GM19324 (cell line): ENCODE results near the gene SFN.
"Not testable (repeated sequence)": the region's sequence is repeated elsewhere in the genome, so short reads cannot be mapped to it uniquely, and the experiment has no call there.

Experiments
- ATAC-seq: cut with Tn5 transposase; IDR thresholded peaks from one replicate; pipeline ENCODE4 v1.9.1; 2021; ENCODE audit warnings: mild to moderate bottlenecking, moderate library complexity; ENCODE audit not compliant: unreplicated experiment, low FRiP score

SFN gene

DNA sequence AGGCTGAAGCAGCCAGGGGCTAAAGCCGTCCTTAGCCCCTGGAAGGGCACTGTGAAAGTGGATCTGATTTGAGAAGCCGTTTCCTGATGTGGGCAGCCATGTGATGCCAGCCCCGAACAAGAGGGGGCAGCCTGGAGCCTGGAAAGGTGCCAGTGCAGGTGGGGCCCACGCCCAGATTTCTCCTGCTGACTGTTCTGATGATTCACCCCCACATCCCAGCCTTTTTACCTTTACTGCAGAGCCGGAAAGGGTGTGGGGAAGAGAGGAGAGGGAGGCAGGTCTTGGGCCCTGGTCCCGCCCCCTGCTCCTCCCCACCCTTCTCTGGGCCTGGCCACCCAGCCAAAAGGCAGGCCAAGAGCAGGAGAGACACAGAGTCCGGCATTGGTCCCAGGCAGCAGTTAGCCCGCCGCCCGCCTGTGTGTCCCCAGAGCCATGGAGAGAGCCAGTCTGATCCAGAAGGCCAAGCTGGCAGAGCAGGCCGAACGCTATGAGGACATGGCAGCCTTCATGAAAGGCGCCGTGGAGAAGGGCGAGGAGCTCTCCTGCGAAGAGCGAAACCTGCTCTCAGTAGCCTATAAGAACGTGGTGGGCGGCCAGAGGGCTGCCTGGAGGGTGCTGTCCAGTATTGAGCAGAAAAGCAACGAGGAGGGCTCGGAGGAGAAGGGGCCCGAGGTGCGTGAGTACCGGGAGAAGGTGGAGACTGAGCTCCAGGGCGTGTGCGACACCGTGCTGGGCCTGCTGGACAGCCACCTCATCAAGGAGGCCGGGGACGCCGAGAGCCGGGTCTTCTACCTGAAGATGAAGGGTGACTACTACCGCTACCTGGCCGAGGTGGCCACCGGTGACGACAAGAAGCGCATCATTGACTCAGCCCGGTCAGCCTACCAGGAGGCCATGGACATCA lies at the start of gene SFN:
TSS of gene SFN (plus strand) at position 369 of the 904 bp plus-strand sequence. CDS start at position 433, 64 bp downstream.
- ATAC-seq: no peak

GRCh38 chr1:26814377-26814776 lies 48.6 kb upstream of the SFN start:
- ATAC-seq: no peak

DNA sequence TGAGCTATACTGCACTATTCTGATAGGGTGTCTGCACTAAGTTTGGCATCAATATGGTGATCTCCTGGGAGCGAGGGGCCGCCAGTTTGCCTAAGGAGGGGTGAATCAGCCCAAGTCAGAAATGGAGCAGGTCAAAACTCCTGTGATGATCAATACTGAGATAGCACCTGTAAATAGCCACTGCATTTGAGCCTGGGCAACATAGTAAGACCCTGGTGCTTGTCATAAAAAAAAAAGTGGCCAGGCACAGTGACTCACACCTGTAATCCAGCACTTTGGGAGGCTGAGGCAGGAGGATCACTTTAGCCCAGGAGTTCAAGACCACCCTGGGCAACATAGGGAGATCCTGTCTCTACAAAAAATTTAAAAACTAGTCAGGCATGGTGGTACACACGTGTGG lies 48.1 kb upstream of the SFN start:
- no peak for ATAC-seq

GRCh38 chr1:26820784-26821269 lies 42.1 kb upstream of the SFN start:
- peak; percentile 78 for ATAC-seq

DNA sequence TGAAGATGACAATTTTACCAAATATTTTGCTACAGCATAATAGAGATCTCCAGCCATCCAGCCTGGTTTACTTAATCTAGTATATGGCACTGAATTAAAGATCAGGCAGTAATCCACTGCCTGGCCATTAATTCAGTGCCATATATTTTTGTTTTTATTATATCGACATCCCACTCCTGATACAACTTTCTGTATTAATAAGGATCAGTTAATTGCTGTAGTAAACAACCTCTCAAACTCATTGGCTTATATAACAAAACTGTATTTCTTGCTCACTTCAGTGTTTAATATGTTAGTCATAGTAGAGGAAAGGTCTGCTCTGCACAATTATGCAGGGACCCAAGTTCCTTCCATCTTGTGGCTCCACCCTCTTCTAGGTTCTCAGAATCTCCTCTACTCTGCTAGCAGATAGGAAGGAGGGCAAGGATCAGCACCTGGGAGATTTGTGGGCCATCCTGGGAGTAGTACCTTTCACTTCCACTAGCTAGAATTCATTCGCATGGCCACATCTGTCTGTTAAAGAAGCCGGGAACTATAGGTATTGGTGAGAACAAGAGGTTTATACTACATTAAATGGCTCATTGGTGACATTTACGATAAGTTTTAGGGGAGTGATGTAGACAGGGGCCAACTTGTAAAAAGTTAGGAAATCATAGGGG lies 40.1 kb upstream of the SFN start:
- no peak for ATAC-seq

GRCh38 chr1:26824731-26825130 lies 38.2 kb upstream of the SFN start:
- ATAC-seq: no peak

GRCh38 chr1:26826261-26827105 lies 36.5 kb upstream of the SFN start, which contains the start of gene ZDHHC18:
ZDHHC18 (plus strand) TSS chr1:26826688; CDS start chr1:26826805, 117 bp downstream.
- peak; percentile 85 for ATAC-seq

GRCh38 chr1:26827106-26827604 lies 35.8 kb upstream of the SFN start:
- ATAC-seq: no peak

DNA sequence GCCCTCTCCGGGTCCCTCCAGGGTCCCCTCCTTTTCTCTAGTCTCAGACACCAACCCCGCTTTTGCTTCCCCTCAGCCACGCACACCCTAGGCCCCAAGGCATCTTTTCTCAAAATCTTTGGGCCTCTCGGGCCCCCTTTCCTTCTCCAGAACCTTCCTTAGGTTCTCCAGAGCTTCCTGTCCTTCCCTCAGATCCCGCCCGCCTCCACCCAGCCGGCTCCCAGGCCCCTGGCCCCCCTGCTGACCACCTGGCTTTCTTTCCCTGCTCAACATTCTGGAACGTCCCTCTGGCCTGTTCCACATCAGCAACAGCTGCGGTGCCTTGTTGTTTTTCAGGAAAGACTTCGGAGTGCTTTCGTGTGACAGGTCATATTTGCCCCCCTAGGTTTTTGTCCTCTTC lies 35.3 kb upstream of the SFN start:
- ATAC-seq: no peak

GRCh38 chr1:26828411-26828991 lies 34.4 kb upstream of the SFN start:
- no peak for ATAC-seq

- no peak for ATAC-seq
Observed at GRCh38 chr1:26829184-26829911, 33.6 kb upstream of the SFN start.

- no peak for ATAC-seq
Observed at GRCh38 chr1:26831059-26831458, 31.9 kb upstream of the SFN start.

GRCh38 chr1:26831546-26832248 lies 31.3 kb upstream of the SFN start:
- ATAC-seq: no peak

DNA sequence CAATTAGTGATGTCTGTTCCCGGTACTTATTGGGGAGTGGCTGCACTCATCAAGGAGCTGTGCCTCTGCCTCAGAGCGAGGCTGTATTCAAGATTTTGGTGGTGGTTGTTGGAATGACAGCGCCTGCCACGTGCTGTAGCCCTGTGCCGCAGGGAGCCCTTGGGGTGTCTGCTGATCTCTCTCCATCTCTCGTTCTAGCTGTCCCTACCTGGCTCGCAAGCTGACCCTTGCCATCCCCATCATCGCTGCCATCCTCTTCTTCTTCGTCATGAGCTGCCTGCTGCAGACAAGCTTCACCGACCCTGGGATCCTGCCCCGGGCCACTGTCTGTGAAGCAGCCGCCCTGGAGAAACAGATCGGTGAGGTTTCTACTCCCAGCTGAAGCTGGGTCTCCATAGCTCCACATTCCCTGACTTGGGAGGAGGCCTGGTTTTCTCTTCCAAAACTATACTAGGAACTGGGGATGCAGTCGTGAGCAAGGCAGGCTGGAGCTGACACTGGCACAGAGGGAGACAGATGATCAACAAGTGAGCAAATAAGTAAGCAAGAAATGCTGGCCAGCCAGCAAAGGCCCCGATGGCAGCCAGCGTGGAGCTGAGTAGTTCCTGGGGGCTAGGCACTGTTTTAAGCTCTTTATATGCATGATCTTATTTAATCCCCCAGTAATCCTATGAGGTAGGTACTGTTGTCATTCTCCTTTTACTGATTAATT lies 30.5 kb upstream of the SFN start:
- ATAC-seq: no peak

GRCh38 chr1:26833432-26834405 lies 29.2 kb upstream of the SFN start:
- peak; percentile 61 for ATAC-seq

DNA sequence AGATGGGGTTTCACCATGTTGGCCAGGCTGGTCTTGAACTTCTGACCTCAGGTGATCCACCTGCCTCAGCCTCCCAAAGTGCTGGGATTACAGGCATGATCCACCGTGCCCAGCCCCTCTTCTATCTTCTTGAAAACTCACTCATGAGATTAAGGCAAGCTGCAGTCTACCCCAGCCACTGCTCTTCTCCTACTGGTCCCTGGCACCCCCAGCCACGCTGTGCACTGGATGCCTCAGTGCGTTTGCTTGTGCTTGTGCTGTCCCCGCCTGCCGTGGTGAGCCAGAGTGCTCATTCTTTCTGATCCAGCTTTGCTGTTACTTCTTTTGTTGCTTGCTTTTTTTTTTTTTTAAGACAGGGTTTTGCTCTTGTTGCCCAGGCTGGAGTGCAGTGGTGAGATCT lies 25.3 kb upstream of the SFN start:
- ATAC-seq: not testable (repeated sequence)
